Keratinocyte (primary cell): ENCODE measurements around the gene TOMM5.
"Not testable (repeated sequence)": the region's sequence is repeated elsewhere in the genome, so short reads cannot be mapped to it uniquely, and the experiment has no call there.

Experiments used
- CTCF ChIP-seq, 3 experiments: IDR thresholded peaks in 1 of 3; conservative IDR thresholded peaks in 1 of 3; optimal IDR thresholded peaks in 1 of 3; 2 replicates in 2 of 3; 3 replicates in 1 of 3; pipeline versions ENCODE3 to v1.5.1; 2011; ENCODE audit warnings: low read length in 3 of 3, mild to moderate bottlenecking in 3 of 3, moderate library complexity in 2 of 3, control low read depth in 1 of 3, inconsistent platforms in 1 of 3; ENCODE audit not compliant: insufficient read depth in 2 of 3; ENCODE audit errors: extremely low read depth in 1 of 3
- EZH2 ChIP-seq: IDR thresholded peaks from one replicate; pipeline ENCODE4 v1.6.1; 2012; ENCODE audit warnings: inconsistent platforms, mild to moderate bottlenecking, low read length, moderate library complexity

GRCh38 chr9:37602061-37602460 lies 9.7 kb upstream of the TOMM5 start:
- not testable (repeated sequence) for TF ChIP-seq CTCF (optimal IDR thresholded peaks at IDR 0.05 in 1 of 3, IDR thresholded peaks at IDR 0.05 in 1 of 3, conservative IDR thresholded peaks at IDR 0.05 in 1 of 3; ENCODE audit: extremely low read depth in 1 of 3, insufficient read depth in 2 of 3, low read length in 3 of 3); EZH2
